HCT116 (cell line): ENCODE measurements around the gene ANKRD16.

ENCODE experiments used
- EGR1 ChIP-seq: IDR thresholded peaks from 2 replicates; pipeline ENCODE4 v1.6.1; 2012; ENCODE audit warnings: low read depth
- EZH2phosphoT487 ChIP-seq: fragments of 200-600 bp; IDR thresholded peaks from 2 replicates; pipeline ENCODE4 v1.6.1; 2018; ENCODE audit warnings: antibody characterized with exemption, borderline replicate concordance
- JUND ChIP-seq: IDR thresholded peaks from 2 replicates; pipeline ENCODE4 v1.6.1; 2012
- POLR2A ChIP-seq: IDR thresholded peaks from 2 replicates; pipeline ENCODE4 v1.7.0; 2011; ENCODE audit warnings: borderline replicate concordance; ENCODE audit not compliant: insufficient read depth, insufficient read length; ENCODE audit errors: extremely low read depth
- POLR2AphosphoS5 ChIP-seq: IDR thresholded peaks from 2 replicates; pipeline ENCODE4 v1.6.1; 2011; ENCODE audit warnings: mild to moderate bottlenecking, low read depth, low read length, moderate library complexity
- RAD21 ChIP-seq: IDR thresholded peaks from 2 replicates; pipeline ENCODE4 v1.6.1; 2012; ENCODE audit warnings: low read depth, mild to moderate bottlenecking
- REST ChIP-seq: IDR thresholded peaks from 2 replicates; pipeline ENCODE4 v1.6.1; 2012; ENCODE audit warnings: low read depth
- SIN3A ChIP-seq: IDR thresholded peaks from 2 replicates; pipeline ENCODE4 v1.6.1; 2012; ENCODE audit warnings: low read depth
- SRF ChIP-seq: IDR thresholded peaks from 2 replicates; pipeline ENCODE4 v1.6.1; 2012; ENCODE audit warnings: low read depth
- TCF7L2 ChIP-seq: IDR thresholded peaks from 2 replicates; pipeline ENCODE4 v1.7.0; 2011; ENCODE audit warnings: borderline replicate concordance, inconsistent platforms; ENCODE audit not compliant: insufficient read depth, insufficient read length; ENCODE audit errors: extremely low read depth
- YY1 ChIP-seq: IDR thresholded peaks from 2 replicates; pipeline ENCODE4 v1.6.1; 2011; ENCODE audit warnings: low read length, low read depth, moderate library complexity, mild to moderate bottlenecking; ENCODE audit not compliant: insufficient replicate concordance; ENCODE audit errors: extremely low read depth
- ZBTB33 ChIP-seq: IDR thresholded peaks from 2 replicates; pipeline ENCODE4 v1.6.1; 2011; ENCODE audit warnings: mild to moderate bottlenecking, low read length, moderate library complexity; ENCODE audit not compliant: insufficient replicate concordance; ENCODE audit errors: extremely low read depth
- TF ChIP-seq, protein P1 (sequence below), 3 experiments: fragments of 200-600 bp in 1 of 3; sonication (generic) in 1 of 3; IDR thresholded peaks in 2 of 3; conservative IDR thresholded peaks in 1 of 3; 2 replicates each; pipeline ENCODE4 v1.5.1; 2012 to 2017; ENCODE audit warnings: low read depth in 2 of 3, low read length in 2 of 3, antibody characterized with exemption in 1 of 3, borderline replicate concordance in 1 of 3, control low read depth in 1 of 3, mild to moderate bottlenecking in 1 of 3, mixed read lengths in 1 of 3, mixed run types in 1 of 3, moderate library complexity in 1 of 3; ENCODE audit not compliant: insufficient read depth in 1 of 3

DNA sequence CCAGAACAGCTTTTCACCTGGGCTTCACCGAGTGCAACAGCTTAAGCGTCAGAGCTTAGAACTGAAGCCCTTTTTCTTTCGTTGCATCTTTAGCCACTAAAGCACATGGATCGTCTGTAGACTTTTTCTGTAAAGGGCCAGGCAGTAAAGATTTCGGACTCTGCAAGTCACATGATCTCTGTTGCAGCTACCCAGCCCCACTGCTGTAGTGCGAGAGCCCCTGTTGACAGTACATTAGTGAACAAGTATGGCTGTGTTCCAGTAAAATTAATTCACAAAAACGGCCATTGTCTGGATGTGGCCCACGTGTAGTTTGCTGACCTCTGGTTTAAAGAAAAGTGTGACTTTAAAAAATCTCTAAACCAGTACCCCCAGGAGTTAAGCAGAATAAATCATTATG, 39.7 kb upstream of the ANKRD16 start:
- TF ChIP-seq RAD21, result no peak
- no peak for TF ChIP-seq POLR2A
- TF ChIP-seq, protein P1, sequence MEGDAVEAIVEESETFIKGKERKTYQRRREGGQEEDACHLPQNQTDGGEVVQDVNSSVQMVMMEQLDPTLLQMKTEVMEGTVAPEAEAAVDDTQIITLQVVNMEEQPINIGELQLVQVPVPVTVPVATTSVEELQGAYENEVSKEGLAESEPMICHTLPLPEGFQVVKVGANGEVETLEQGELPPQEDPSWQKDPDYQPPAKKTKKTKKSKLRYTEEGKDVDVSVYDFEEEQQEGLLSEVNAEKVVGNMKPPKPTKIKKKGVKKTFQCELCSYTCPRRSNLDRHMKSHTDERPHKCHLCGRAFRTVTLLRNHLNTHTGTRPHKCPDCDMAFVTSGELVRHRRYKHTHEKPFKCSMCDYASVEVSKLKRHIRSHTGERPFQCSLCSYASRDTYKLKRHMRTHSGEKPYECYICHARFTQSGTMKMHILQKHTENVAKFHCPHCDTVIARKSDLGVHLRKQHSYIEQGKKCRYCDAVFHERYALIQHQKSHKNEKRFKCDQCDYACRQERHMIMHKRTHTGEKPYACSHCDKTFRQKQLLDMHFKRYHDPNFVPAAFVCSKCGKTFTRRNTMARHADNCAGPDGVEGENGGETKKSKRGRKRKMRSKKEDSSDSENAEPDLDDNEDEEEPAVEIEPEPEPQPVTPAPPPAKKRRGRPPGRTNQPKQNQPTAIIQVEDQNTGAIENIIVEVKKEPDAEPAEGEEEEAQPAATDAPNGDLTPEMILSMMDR (IDR thresholded peaks at IDR 0.05 in 2 of 3, conservative IDR thresholded peaks at IDR 0.05 in 1 of 3; ENCODE audit: borderline replicate concordance in 1 of 3, insufficient read depth in 1 of 3, low read depth in 2 of 3, low read length in 2 of 3), result no peak
- no peak for TF ChIP-seq TCF7L2
- TF ChIP-seq YY1, result no peak
- no peak for TF ChIP-seq JUND
- no peak for TF ChIP-seq ZBTB33
- TF ChIP-seq SRF, result no peak
- TF ChIP-seq POLR2AphosphoS5, result no peak
- no peak for TF ChIP-seq SIN3A
- no peak for TF ChIP-seq EGR1
- no peak for TF ChIP-seq EZH2phosphoT487
- TF ChIP-seq REST, result no peak
